GM19463 (cell line): ENCODE results near the gene SRGAP2C.
"Not testable (repeated sequence)": the region's sequence is repeated elsewhere in the genome, so short reads cannot be mapped to it uniquely, and the experiment has no call there.

Source experiments
- ATAC-seq: cut with Tn5 transposase; IDR thresholded peaks from one replicate; pipeline ENCODE4 v1.9.1; 2021; ENCODE audit warnings: mild to moderate bottlenecking, moderate library complexity; ENCODE audit not compliant: unreplicated experiment

Gene SRGAP2C

DNA sequence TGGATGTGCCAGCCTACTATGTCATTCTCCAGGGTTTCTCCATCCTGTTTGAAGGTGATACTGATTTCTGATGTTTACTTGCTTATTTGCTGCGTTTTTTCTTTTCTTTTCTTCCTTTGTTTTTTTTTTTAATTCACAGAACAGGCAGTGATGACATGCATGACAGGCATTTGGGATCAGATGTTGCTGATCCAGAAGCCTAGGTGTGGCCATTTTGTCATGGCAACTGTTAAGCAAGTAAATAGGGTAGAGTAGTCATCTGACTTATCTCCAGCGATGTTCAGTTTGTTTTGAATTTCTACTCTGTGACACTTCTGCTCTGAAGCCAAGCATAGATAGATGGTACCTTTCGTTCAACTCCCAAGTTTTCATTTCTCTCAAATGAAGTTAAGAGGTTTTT lies 181.4 kb downstream of the SRGAP2C start:
- not testable (repeated sequence) for ATAC-seq

DNA sequence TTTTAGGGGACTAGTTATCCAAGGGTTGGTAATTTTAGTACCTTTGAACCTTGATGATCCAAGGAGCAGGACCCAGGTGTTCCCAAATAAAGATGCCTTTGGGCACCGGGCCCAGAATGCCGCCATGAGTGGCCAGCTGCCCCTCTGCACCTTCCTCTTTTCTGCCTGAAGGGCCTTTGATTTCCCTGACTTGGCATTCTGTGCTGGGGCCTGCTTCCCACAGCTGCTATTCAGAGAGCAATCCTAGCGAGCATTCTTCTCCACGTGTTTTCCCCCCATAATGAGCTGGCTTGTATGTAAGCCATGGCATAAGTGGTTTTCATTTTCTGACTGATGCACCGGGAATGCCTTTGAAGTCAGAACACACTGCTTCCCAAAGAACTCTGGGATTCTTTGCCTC lies 184.1 kb downstream of the SRGAP2C start:
- not testable (repeated sequence) for ATAC-seq

DNA sequence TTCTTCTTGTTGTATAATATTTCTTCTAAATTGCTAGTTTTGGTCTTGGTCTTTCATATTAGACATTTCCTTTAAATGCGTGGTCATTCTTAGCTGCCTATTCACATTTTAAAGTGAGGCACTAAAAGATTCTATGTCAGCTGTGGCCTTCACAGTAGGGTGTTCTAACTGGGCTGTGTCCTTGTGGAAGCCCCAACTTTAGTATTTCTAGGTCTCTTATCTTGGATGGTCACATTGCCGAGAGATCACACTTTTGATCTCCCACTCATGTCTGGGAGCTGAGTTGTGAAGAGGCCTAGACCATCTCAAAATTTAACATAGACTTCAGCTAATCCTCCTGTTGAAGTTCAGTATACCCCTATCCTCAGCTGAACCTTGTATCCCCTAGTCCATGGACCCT lies 185.2 kb downstream of the SRGAP2C start:
- not testable (repeated sequence) for ATAC-seq

DNA sequence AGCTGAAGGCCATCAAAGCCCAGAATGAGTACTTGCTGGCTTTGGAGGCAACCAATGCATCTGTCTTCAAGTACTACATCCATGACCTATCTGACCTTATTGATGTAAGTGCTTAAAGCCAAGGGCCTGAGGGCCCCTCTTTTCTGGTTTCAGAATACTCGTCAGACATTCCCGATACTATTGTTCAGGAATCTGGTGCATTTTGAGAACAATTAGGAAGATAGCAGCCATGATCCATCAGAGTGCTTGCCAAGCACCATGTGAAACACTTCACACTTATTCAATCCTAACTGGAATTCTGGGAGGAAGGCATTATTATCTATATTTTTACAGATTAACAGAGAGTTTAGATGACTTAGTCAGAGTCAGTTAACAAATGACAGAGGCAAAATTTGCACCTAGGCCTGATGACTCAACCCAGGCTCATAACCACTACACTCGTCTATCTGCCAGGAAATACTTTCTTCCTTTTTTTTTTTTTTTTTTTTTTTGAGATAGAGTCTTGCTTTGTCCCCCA lies 190.1 kb downstream of the SRGAP2C start:
- not testable (repeated sequence) for ATAC-seq

DNA sequence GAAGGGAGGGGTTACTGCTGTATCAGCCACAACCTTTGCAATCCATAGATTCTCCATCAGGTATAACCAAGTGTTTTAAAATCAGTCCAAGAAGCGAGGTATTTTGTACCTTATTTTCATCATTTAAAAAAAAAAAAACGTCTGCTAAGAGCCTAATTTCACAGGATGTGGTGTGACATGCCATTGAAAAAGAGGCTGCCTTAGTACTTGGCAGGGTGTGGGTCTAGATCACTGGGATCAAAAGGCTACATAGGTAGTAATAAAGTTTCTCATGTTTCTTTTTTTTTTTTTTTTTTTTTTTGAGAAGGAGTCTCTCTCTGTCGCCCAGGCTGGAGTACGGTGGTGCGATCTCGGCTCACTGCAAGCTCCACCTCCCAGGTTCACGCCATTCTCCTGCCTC lies 192.2 kb downstream of the SRGAP2C start:
- ATAC-seq = not testable (repeated sequence)

DNA sequence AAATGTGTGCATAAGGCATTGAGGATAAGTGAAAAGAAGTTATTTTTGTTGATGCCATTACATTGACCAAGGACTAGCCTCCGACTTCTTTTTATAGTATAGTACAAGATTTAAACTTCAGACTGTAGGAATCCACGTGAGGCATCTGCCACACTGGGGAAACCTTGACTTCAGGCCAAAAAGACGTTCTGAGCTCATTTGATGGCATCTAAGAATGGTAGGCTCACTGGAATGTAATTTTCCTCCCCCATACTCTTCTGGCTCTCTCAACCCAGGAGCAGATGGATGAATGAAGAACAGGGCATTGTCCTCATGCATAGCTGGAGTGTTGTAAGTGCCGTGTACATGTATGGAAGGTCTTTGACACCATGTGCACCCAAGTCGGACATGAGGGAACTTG lies 194.0 kb downstream of the SRGAP2C start:
- not testable (repeated sequence) for ATAC-seq

DNA sequence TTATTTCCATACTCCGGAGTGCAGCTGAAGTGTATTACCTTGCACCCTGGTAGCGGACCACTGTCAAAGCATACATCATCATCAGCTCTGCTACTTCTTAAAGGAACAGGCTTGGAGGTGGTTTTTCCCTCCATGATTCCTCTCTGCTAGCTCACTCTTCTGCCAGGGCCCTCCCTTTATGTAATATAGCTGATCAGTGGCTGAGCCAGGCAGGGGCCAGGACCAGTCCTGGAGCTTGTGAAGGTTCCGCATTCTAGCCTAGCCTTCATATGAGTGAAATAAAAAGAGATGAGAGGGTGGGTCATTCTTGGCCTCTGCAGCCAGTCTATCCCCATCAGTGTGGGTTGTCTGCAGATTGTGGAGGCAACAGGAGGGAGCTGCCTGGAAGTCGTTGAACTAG lies 200.0 kb downstream of the SRGAP2C start:
- not testable (repeated sequence) for ATAC-seq

DNA sequence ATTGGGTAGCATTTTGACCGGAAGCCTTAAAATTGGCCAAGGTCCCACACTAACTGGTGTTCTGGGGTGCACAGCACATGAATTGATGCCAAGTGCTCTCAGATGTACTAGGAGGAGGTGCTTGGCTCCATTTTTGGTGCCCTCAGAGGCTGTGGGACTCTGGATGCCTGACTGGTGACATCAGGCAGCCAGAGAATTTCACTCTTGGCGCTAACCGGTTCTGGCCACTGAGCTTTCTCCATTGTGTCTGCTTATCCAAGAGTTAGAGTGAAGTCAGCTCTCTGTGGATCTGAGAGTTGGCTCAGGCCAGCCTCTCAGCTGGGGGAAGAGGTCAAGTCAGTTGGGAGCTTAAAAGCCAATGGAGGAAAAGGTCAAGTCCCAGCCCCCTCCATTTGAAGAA lies 200.4 kb downstream of the SRGAP2C start:
- not testable (repeated sequence) for ATAC-seq

DNA sequence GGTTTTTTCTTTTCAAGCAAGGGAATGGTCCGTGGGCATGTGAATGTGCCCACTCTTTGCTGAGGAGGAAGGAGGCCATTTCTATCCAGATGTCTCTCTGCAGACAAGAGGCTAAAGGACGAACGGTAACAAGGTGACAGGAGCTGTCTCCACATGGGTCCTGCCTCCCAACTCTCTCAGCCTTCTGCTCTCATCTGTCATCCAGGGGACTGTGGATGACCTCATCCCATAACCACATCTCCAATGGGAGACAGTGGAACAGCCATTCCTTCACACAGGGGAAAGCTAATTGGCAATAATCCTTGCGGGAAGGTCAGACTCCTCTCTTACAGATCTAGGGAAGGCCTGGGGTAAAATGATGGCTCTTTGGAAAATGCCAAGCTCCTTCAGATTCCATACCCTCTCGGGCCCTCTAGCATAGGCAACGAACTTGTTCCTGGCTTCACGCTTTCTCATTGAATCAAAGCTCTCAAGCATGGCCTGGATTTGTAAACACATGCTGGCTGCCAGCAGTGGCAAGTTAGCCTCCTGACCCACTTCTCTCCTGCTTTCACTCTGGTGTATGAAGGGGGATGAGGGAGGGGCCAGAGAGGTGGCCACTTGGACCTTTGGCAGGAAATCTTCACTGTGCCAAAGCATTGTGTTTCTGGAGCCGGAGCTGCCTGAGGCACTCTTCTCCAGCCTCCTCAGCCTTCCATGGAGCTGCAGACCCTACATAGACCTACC lies 201.0 kb downstream of the SRGAP2C start:
- not testable (repeated sequence) for ATAC-seq

DNA sequence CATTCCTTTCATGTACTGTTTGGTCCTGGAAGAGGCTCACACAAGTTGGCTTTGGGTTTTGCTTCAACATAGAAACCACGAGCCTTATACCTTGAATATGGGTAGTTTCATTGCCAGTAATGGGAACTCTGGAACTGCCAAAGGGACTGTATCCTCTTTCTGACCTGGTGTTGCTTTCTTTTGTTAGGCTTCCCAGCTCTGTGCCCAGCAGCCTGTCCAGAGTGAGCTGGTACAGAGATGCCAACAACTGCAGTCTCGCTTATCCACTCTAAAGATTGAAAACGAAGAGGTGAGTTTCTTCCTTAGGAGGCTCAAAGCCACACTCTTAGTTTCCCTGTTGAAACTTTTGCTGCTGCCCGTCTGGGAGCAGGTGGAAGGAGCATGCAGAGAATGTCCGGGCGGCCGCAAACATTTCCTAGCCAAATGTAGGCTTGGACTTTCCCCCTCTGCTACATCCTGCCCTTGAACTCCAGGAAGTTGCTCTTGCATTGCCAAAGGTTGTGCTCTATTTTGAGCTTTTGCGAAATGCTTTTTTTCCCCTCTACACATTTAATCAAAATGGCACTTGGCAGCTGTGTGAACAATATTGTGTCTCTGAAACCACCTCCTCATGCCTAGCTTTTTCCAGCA lies 201.7 kb downstream of the SRGAP2C start:
- ATAC-seq = not testable (repeated sequence)

DNA sequence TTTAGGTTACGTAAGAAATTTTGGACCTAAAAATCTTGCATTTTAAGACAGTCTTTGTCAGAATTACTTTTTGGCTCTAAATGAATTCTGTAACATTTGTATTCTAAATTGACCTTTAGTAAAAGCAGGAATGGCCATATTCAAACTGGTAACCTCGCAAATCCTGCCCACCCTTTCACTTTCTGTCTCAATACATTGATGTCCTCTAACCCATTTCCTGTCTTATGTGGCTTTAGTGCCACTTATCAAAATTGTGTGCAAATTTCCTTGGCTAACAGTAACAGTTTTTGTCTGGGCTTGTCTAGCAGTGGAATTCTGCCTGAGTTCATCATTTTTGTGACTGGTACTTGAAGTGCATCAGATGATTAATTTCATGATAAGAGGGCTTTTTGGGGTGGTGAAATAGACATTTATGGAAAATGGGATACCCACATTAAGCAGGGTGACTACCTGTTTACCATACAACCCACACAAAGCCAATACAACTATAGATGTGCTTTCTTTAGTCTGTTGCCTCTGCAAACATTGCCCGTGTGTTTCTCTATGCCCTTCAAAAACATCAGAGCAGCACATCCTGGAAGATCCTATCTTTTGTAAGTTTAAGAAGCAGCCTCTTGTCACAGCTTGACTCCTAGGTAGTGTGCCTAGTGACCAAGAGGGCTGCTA lies 205.3 kb downstream of the SRGAP2C start:
- not testable (repeated sequence) for ATAC-seq

DNA sequence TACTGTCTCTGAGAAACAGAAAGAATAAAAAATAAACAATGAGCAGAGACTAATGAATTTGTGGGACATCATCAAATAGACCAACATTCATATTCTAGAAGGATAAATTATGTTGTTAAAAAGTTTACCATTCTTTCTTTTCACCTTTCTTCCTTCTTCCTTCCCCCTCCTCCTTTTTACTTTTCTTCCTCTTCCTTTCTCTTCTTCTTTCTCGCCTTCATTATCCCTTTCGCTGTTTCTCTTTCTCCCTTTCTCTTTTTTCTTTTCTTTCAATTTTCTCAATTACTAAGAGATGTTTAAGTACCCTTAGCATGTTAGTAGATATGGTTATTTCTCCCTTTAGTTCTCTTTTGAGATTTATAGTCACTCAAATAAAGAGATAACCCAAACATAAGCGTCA lies 207.4 kb downstream of the SRGAP2C start:
- ATAC-seq = not testable (repeated sequence)

DNA sequence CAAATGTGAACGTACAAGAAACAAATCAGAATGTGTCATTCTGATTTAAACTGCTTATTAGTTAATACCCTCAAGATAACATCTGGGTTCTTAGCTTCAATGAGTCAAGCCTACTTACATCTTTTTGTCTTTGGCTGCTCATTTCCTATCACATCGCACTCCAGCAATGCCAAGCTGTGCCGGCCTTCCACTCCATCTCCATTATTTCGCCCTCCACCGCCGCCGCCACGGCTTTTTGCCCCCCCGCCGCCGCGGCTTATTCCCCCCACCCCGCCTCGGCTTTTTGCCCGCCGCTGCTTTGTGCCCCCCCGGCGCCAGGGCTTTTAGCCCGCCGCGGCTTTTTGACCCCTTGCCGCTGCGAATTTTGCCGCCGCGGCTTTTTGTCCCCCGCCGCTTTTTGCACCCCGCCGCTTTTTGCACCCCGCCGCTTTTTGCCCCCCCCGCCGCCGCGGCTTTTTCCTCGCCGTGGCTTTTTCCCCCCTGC lies 211.0 kb downstream of the SRGAP2C start:
- not testable (repeated sequence) for ATAC-seq

DNA sequence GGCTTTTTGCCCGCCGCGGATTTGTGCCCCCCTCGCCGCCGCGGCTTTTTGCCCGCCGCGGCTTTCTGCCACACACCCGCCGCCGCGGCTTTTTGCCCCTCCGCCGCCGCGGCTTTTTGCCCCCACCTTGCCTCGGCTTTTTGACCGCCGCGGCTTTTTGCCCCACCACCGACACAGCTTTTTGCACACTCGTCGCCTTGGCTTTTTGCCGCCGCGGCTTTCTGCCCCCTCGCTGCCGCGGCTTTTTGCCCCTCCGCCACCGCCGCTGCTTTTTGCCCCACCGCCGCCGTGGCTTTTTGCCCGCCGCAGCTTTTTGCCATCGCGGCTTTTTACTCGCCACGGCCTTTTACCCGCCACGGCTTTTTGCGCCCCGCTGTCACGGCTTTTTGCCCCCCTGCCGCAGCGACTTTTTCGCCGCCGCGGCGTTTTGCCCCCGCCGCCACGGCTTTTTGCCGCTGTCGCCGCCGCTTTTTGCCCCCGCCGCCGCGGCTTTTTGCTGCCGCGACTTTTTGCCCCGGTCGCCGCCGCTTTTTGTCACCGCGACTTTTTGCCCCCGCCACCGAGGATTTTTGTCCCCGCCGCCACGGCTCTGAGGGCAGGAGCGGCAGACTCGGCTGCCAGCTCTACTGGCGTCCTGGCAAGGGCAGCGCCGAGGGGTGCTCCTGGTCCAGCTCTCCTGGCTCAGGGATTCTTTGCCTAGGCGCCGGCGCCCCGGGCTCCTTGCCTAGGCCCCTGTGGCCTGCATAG lies 211.7 kb downstream of the SRGAP2C start:
- ATAC-seq = not testable (repeated sequence)

DNA sequence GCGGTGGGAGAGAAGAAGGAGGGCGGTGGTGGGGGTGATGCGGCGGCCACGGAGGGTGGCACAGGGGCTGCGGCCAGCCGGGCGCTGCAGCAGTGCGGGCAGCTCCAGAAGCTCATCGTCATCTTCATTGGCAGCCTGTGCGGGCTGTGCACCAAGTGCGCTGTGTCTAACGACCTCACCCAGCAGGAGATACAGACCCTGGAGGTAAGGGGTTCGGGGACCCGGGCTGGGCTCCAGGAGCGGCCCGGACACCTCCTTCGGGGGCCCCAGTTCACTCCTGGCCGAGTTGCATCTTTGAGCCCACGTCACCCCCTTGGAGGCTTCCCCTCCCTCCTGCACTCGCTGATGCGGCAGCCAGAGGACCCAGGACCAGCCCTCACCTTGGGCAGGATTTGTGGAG lies 212.3 kb downstream of the SRGAP2C start:
- not testable (repeated sequence) for ATAC-seq

DNA sequence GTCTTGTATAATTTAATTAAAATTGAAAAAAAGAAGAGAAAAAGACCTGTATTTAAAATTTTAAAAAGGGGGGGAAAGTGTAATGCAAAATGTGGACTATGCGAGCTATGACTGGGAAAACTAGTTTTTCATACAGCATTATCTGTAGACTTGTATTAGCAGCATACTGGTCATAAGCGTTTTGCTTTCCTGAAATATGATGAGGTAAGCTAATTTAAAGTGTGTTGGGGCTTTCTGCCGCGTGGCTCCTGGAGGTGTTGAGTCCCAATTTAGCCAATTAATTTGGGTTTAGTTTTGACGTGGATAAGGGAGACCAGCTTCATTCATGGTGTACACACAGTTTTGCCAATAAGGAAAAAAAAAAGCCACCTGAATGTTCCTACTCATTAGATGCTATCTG lies 214.4 kb downstream of the SRGAP2C start:
- not testable (repeated sequence) for ATAC-seq

DNA sequence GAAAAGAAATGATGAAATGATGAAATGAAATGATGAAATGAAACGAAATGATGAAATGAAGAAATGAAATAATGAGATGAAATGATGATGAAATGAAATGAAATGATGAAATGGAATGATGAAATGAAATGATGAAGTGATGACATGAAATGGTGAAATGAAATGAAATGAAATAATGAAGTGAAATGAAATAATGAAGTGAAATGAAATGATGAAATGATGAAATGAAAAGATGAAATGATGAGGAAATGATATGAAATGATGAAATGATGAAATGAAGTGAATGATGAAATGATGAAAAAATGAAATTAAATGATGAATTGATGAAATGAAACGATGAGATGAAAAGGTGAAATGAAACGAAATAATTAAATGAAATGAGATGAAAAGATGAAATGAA lies 215.3 kb downstream of the SRGAP2C start:
- ATAC-seq = not testable (repeated sequence)

DNA sequence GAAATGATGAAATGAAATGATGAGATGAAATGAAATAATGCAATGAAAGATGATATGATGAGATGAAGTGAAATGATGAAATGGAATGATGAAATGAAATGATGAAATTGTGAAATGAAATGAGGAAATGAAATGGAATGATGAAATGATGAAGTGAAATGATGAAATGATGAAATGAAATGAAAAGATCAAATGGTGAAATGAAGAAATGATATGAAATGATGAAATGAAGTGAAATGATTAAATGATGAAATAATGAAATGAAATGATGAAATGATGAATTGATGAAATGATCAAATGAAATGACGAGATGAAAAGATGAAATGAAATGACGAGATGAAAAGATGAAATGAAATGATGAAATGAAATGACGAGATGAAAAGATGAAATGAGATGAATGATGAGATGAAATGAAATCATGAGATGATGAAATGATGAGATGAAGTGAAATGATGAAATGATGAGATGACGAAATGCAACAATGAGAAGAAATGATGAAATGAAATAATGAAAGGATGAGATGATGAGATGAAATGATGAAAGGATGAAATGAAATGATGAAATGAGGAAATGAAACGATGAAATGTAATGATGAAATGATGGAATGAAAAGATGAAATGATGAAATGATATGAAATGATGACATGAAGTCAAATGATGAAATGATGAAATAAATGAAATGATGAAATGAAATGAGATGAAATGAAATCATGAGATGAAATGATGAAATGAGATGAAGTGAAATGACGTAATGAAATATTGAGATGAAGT lies 216.0 kb downstream of the SRGAP2C start:
- not testable (repeated sequence) for ATAC-seq

DNA sequence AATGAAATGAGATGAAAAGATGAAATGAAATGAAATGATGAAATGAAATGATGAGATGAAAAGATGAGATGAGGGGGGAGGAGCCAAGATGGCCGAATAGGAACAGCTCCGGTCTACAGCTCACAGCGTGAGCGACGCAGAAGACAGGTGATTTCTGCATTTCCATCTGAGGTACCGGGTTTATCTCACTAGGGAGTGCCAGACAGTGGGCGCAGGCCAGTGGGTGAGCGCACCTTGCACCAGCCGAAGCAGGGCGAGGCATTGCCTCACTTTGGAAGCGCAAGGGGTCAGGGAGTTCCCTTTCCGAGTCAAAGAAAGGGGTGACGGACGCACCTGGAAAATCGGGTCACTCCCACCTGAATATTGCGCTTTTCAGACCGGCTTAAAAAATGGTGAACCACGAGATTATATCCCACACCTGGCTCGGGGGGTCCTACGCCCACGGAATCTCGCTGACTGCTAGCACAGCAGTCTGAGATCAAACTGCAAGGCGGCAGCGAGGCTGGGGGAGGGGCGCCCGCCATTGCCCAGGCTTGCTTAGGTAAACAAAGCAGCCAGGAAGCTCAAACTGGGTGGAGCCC lies 216.7 kb downstream of the SRGAP2C start:
- not testable (repeated sequence) for ATAC-seq

DNA sequence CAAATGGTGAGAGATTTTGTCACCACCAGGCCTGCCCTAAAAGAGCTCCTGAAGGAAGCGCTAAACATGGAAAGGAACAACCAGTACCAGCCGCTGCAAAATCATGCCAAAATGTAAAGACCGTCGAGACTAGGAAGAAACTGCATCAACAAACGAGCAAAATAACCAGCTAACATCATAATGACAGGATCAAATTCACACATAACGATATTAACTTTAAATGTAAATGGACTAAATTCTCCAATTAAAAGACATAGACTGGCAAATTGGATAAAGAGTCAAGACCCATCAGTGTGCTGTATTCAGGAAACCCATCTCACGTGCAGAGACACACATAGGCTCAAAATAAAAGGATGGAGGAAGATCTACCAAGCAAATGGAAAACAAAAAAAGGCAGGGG lies 218.5 kb downstream of the SRGAP2C start:
- ATAC-seq = not testable (repeated sequence)
